ENCODE measurements around the gene FGF22. TPM values are rescaled to one million over a fixed set of nuclear protein-coding genes. Genes with fewer than 3 reads are reported as not detected.

Gene FGF22
- total and polyA plus RNA-seq, 2 of the 8 experiments (the other 6 are each of a cell fraction or from before 2014, with no cell fraction given) = 0.44 to 1.7 TPM

- no peak for TF ChIP-seq TCF12 (IDR thresholded peaks at IDR 0.05; ENCODE audit: low read depth, low read length)
- TF ChIP-seq RNF2 (IDR thresholded peaks at IDR 0.05; ENCODE audit: borderline replicate concordance, low read depth, low read length, missing control alignments, poor library complexity, severe bottlenecking) = no peak
- no peak for TF ChIP-seq SIRT6 (IDR thresholded peaks at IDR 0.05; ENCODE audit: low read length)
- TF ChIP-seq ASH2L (IDR thresholded peaks at IDR 0.05; ENCODE audit: low read length) = no peak
Observed at GRCh38 chr19:593505-593904, 46.2 kb upstream of the FGF22 start (continued).
